ENCODE results near the gene ADORA3.
A peak's percentile ranks its signal among the peaks of the same experiment; 100 is the strongest.

Gene ADORA3

GRCh38 chr1:111512132-111512889 lies 8.9 kb upstream of the ADORA3 start:
- no peak for DNase-seq (ENCODE audit: extremely low read depth, insufficient read length)
- no peaks in the 10 kb centered on the region for H3K36me3 ChIP-seq (ENCODE audit: control insufficient read depth, insufficient read depth, low read length)
- no peak overlapping the region for H3K4me3 ChIP-seq (replicated peaks; ENCODE audit: low read depth, low read length)
- TF ChIP-seq CTCF (IDR thresholded peaks at IDR 0.05; ENCODE audit: insufficient read depth, low read length, poor library complexity, severe bottlenecking), result no peak
- H3K27me3 ChIP-seq (replicated peaks; ENCODE audit: control insufficient read depth, insufficient read depth, low read length), result no peaks in the 10 kb centered on the region

DNA sequence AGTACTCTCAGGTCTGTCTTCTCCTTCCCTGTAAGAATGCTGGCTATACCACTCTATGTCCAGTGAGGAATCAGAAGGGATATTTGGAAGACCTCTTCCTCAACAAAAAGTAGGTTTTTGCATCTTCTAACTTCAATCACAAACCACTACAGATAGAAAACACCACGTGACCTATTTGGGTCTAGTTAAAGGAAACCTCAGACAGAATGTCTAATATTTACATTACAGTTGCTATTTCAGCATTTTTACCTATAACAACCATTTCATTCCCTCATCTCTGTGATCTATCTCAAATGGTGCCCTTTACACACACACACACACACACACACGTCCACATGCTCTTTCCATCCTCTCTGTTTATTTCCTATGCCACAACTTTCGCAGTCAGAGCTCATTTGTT lies 7.9 kb upstream of the ADORA3 start:
- TF ChIP-seq CTCF (IDR thresholded peaks at IDR 0.05; ENCODE audit: insufficient read depth, low read length, poor library complexity, severe bottlenecking), result no peak
- Histone ChIP-seq H3K4me3 (replicated peaks; ENCODE audit: low read depth, low read length) (no peak overlapping the region), H3K36me3 (ENCODE audit: control insufficient read depth, insufficient read depth, low read length) (no peaks in the 10 kb centered on the region), H3K27me3 (replicated peaks; ENCODE audit: control insufficient read depth, insufficient read depth, low read length) (no peaks in the 10 kb centered on the region)
- no peak for DNase-seq (ENCODE audit: extremely low read depth, insufficient read length)

GRCh38 chr1:111509997-111510375 lies 6.6 kb upstream of the ADORA3 start:
- DNase-seq (ENCODE audit: extremely low read depth, insufficient read length), result no peak
- no peak overlapping the region for H3K4me3 ChIP-seq (replicated peaks; ENCODE audit: low read depth, low read length)
- H3K27me3 ChIP-seq (replicated peaks; ENCODE audit: control insufficient read depth, insufficient read depth, low read length), result no peaks in the 10 kb centered on the region
- TF ChIP-seq CTCF (IDR thresholded peaks at IDR 0.05; ENCODE audit: insufficient read depth, low read length, poor library complexity, severe bottlenecking), result no peak
- no peaks in the 10 kb centered on the region for H3K36me3 ChIP-seq (ENCODE audit: control insufficient read depth, insufficient read depth, low read length)

DNA sequence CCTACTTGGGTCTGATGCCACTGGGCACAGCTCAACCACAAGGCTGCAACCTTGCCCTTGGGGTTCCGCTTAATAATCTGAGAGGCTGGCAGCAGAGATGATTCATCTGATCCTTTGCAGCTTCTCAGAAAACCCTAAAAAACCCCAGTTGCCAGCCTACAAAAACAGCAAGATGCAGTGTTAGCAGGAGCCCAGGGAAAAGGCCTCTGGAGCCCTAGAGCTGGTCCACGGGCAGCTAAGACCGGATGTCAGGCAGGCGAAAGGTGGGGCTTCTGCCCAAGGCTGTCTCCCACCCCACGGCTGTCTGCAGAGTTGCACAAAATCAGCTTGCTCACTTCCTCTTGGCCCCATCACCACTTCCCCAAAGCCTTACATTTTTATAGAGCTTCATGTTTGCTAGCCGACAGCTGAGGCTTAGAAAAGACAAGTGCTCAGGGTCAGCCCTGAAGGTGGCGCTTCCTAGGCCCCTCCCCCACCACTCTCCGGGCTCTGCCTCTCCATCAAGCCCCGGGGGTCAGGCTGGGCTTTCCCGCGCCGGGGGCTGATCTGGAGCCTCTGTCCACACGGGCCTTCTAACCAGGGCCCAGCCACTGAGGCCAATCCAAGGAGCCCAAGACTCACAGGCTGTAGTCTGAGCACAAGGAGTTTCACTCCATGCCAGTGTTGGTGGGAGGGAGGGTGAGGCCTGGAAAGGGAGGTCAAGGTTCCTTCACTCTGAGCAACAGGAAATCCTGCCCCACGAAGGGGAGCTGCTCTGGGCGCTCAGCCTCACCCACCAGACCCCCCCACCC lies 4.2 kb upstream of the ADORA3 start:
- no peaks in the 10 kb centered on the region for H3K27me3 ChIP-seq (replicated peaks; ENCODE audit: control insufficient read depth, insufficient read depth, low read length)
- H3K36me3 ChIP-seq (ENCODE audit: control insufficient read depth, insufficient read depth, low read length), result no peaks in the 10 kb centered on the region
- H3K4me3 ChIP-seq (replicated peaks; ENCODE audit: low read depth, low read length), result peak overlapping the region; percentile 48
- peak; percentile 42 for TF ChIP-seq CTCF (IDR thresholded peaks at IDR 0.05; ENCODE audit: insufficient read depth, low read length, poor library complexity, severe bottlenecking)
- peak; percentile 87 for DNase-seq (ENCODE audit: extremely low read depth, insufficient read length)

- H3K4me3 ChIP-seq (replicated peaks; ENCODE audit: low read depth, low read length), result no peak overlapping the region
- DNase-seq (ENCODE audit: extremely low read depth, insufficient read length), result no peak
- H3K36me3 ChIP-seq (ENCODE audit: control insufficient read depth, insufficient read depth, low read length), result no peaks in the 10 kb centered on the region
- TF ChIP-seq CTCF (IDR thresholded peaks at IDR 0.05; ENCODE audit: insufficient read depth, low read length, poor library complexity, severe bottlenecking), result no peak
- no peaks in the 10 kb centered on the region for H3K27me3 ChIP-seq (replicated peaks; ENCODE audit: control insufficient read depth, insufficient read depth, low read length)
These were observed 3.1 kb upstream of the ADORA3 start for GRCh38 chr1:111506561-111506960.

Data from GM06990 (cell line).